Gastrocnemius medialis (tissue), 4 donors: Measurements from ENCODE around the gene SZRD1. TPM values are rescaled to one million over a fixed set of nuclear protein-coding genes. Genes with fewer than 3 reads are reported as not detected.

ENCODE experiments used
- ATAC-seq, 2 donors: fragments of 150-250 bp; one replicate each; pipeline ENCODE4 v1.9.1; 2016
- DNase-seq, 2 donors: peaks; one replicate each; pipeline ENCODE4 v3.0.0-alpha.2; 2019
- H3K27ac ChIP-seq, 4 donors: fragments of 200-600 bp; sonication (generic); 1 replicate in 1 of 4; 2 replicates in 3 of 4; pipeline ENCODE4 v1.5.1; 2016 to 2018; ENCODE audit warnings: mild to moderate bottlenecking in 2 of 4, moderate library complexity in 1 of 4
- H3K27me3 ChIP-seq, 3 donors: fragments of 200-600 bp; sonication (generic) in 2 of 3; 1 replicate in 1 of 3; 2 replicates in 2 of 3; pipeline versions ENCODE4 v1.5.1 to v1.6.0; 2016 to 2019; ENCODE audit warnings: mild to moderate bottlenecking in 1 of 3, moderate library complexity in 1 of 3
- H3K36me3 ChIP-seq, 2 donors: fragments of 200-600 bp; sonication (generic) in 1 of 2; one replicate each; pipeline ENCODE4 v1.5.1; 2017 to 2018
- H3K4me1 ChIP-seq, 2 donors: fragments of 200-600 bp; sonication (generic) in 1 of 2; one replicate each; pipeline ENCODE4 v1.5.1; 2016 to 2017; ENCODE audit warnings: mild to moderate bottlenecking in 2 of 2
- H3K4me3 ChIP-seq, 4 donors: fragments of 200-600 bp; sonication (generic) in 3 of 4; 1 replicate in 1 of 4; 2 replicates in 3 of 4; pipeline ENCODE4 v1.5.1; 2016 to 2019; ENCODE audit warnings: mild to moderate bottlenecking in 2 of 4
- H3K9me3 ChIP-seq, 3 donors: fragments of 200-600 bp; sonication (generic) in 2 of 3; 1 replicate in 1 of 3; 2 replicates in 2 of 3; pipeline ENCODE4 v1.5.1; 2016 to 2019
- CTCF ChIP-seq, 5 experiments: fragments of 450-650 bp in 3 of 5; fragments of 200-600 bp in 2 of 5; sonication (generic) in 2 of 5; IDR thresholded peaks in 4 of 5; conservative IDR thresholded peaks in 1 of 5; 1 replicate in 4 of 5; 2 replicates in 1 of 5; pipeline ENCODE4 v1.5.1; 2016 to 2019; ENCODE audit warnings: antibody characterized with exemption in 5 of 5, mild to moderate bottlenecking in 3 of 5, moderate library complexity in 3 of 5
- POLR2A ChIP-seq, 2 donors: fragments of 450-650 bp; IDR thresholded peaks; one replicate each; pipeline ENCODE4 v1.6.1; 2017; ENCODE audit warnings: antibody characterized with exemption in 2 of 2, mild to moderate bottlenecking in 2 of 2, moderate library complexity in 2 of 2
- in situ Hi-C, 4 donors: fragments of 200-750 bp; cut with MboI; loops; one replicate each; pipeline versions ENCODE4 v1.15.0 to v1.8.0; 2017; ENCODE audit warnings: low sequenced_read_pairs in 4 of 4
- intact Hi-C: fragments of 100-400 bp; cut with DNase I; formaldehyde crosslinking; loops from one replicate; pipeline ENCODE4 v1.15.1; 2023; ENCODE audit warnings: low total_unique reads
- total RNA-seq, 4 donors: library from RNA; depleted of rRNA; stranded (reverse); fragments of >200 nt; gene quantifications; one replicate each; pipeline versions ENCODE4 v1.1.0 to v1.2.3, GENCODE V29; 2016

The SZRD1 gene
- total RNA-seq, 4 donors from 2014 or later, result 44.1 to 102 (median 83.1) TPM

- no peak overlapping the region for H3K4me3 ChIP-seq
- no peaks in the 10 kb centered on the region for H3K4me1 ChIP-seq
- no peak for TF ChIP-seq POLR2A (IDR thresholded peaks at IDR 0.05)
- TF ChIP-seq CTCF (IDR thresholded peaks at IDR 0.05 in 4 of 5, conservative IDR thresholded peaks at IDR 0.05 in 1 of 5), result no peak
- DNase-seq, result no peak
- intact Hi-C loops (no loop called here), in situ Hi-C loops (no loop called here)
- no peaks in the 10 kb centered on the region for H3K9me3 ChIP-seq
- no peaks in the 10 kb centered on the region for H3K27me3 ChIP-seq
- H3K36me3 ChIP-seq, result no peaks in the 10 kb centered on the region
- no peak for ATAC-seq
- no peak overlapping the region for H3K27ac ChIP-seq
Observed at GRCh38 chr1:16425125-16426025, 58.3 kb downstream of the SZRD1 start.

GRCh38 chr1:16430606-16431005 lies 63.6 kb downstream of the SZRD1 start:
- Histone ChIP-seq H3K4me1 (no peaks in the 10 kb centered on the region), H3K4me3 (no peak overlapping the region), H3K36me3 (no peaks in the 10 kb centered on the region), H3K9me3 (no peaks in the 10 kb centered on the region), H3K27ac (no peak overlapping the region), H3K27me3 (no peaks in the 10 kb centered on the region)
- no peak for ATAC-seq
- intact Hi-C loops, result no loop called here
- no peak for DNase-seq
- TF ChIP-seq CTCF (IDR thresholded peaks at IDR 0.05 in 4 of 5, conservative IDR thresholded peaks at IDR 0.05 in 1 of 5) (no peak), POLR2A (IDR thresholded peaks at IDR 0.05) (no peak)
- in situ Hi-C loops, result no loop called here

- TF ChIP-seq CTCF (IDR thresholded peaks at IDR 0.05 in 4 of 5, conservative IDR thresholded peaks at IDR 0.05 in 1 of 5) (no peak), POLR2A (IDR thresholded peaks at IDR 0.05) (no peak)
- intact Hi-C loops (no loop called here), in situ Hi-C loops (no loop called here)
- Histone ChIP-seq H3K27ac (no peak overlapping the region), H3K4me3 (no peak overlapping the region), H3K4me1 (no peaks in the 10 kb centered on the region), H3K27me3 (no peaks in the 10 kb centered on the region), H3K36me3 (no peaks in the 10 kb centered on the region), H3K9me3 (no peaks in the 10 kb centered on the region)
- DNase-seq (no peak), ATAC-seq (no peak)
Observed at GRCh38 chr1:16433030-16433429, 66.0 kb downstream of the SZRD1 start.

GRCh38 chr1:16434007-16434406 lies 67.0 kb downstream of the SZRD1 start:
- in situ Hi-C loops, result no loop called here
- H3K36me3 ChIP-seq, result no peaks in the 10 kb centered on the region
- H3K9me3 ChIP-seq, result no peaks in the 10 kb centered on the region
- H3K4me3 ChIP-seq, result no peak overlapping the region
- H3K27ac ChIP-seq, result no peak overlapping the region
- no peaks in the 10 kb centered on the region for H3K4me1 ChIP-seq
- H3K27me3 ChIP-seq, result no peaks in the 10 kb centered on the region
- ATAC-seq, result no peak
- no peak for TF ChIP-seq CTCF (IDR thresholded peaks at IDR 0.05 in 4 of 5, conservative IDR thresholded peaks at IDR 0.05 in 1 of 5)
- TF ChIP-seq POLR2A (IDR thresholded peaks at IDR 0.05), result no peak
- DNase-seq, result no peak
- intact Hi-C loops, result no loop called here
